ENCODE data around the gene WASL.

- TF ChIP-seq CTCF (IDR thresholded peaks at IDR 0.05) (no peak), POLR2A (IDR thresholded peaks at IDR 0.05) (no peak), EP300 (IDR thresholded peaks at IDR 0.05) (peak in 1 of 2 donors; percentile 28)
Measured at GRCh38 chr7:123675181-123675473, 73.7 kb downstream of the WASL start.

All from tibial nerve (tissue), 4 donors.